GM13976 (cell line): ENCODE measurements around the gene STRA6.
A peak's percentile ranks its signal among the peaks of the same experiment; 100 is the strongest.

Source experiments
- DNase-seq: peaks from one replicate; pipeline ENCODE4 v3.0.0; 2012; ENCODE audit warnings: low spot score
- in situ Hi-C: fragments of 300-500 bp; cut with MboI; formaldehyde crosslinking; loops from one replicate; pipeline ENCODE4 v1.12.0; 2022; ENCODE audit warnings: low sequenced_read_pairs, mixed read lengths, inconsistent platforms; ENCODE audit not compliant: unreplicated experiment
- TF ChIP-seq, protein P1 (sequence below): IDR thresholded peaks from 2 replicates; pipeline ENCODE4 v1.5.1; 2012; ENCODE audit warnings: borderline replicate concordance, mild to moderate bottlenecking; ENCODE audit not compliant: insufficient read depth; ENCODE audit errors: extremely low read depth, missing control alignments, control extremely low read depth

Gene STRA6

DNA sequence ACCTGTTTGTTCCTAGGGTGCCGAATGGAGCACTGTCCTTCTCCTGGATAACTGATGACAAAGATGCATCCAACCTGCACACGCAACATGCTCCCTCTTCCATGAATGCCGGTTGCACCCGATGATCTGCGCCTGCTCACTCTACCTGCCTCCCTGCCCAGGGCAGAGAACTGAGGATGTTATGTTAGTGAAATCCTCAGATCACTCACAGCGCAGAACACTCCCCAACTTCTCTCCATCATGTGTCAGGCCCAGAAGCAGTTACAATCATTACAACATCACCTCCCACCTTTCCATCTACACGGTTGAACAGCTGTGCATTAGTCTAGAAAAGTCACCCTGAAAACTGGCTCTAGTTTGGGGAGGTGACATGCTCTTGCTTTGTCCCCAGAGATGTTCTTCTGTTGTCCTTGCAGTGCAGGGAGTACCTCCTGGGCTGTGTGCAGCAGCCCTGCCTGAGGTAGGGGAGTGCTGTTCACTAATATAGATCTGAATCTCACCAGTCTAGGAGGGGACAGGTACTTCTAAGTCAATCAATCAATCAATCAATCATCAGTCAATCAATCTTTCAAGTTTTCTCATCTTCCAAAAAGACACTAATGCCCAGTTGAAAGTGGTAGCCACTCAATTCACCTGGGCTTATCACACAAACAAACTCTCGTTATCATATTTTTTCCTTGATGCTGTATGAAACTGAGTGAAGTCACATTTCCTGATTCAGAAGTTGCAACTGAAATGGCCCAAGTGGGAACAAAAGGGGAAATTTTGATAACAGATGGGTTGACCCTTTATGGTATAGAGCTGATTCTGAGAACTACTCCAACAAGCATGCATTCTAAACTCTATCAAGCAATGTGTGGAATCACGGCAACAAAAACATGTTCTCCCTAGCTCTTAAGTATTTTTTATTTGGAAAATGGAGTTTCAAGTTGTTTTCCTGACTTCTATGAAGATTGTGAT lies 44.4 kb downstream of the STRA6 start:
- in situ Hi-C loops, result no loop called here
- peak; percentile 40 for DNase-seq
- TF ChIP-seq, protein P1, sequence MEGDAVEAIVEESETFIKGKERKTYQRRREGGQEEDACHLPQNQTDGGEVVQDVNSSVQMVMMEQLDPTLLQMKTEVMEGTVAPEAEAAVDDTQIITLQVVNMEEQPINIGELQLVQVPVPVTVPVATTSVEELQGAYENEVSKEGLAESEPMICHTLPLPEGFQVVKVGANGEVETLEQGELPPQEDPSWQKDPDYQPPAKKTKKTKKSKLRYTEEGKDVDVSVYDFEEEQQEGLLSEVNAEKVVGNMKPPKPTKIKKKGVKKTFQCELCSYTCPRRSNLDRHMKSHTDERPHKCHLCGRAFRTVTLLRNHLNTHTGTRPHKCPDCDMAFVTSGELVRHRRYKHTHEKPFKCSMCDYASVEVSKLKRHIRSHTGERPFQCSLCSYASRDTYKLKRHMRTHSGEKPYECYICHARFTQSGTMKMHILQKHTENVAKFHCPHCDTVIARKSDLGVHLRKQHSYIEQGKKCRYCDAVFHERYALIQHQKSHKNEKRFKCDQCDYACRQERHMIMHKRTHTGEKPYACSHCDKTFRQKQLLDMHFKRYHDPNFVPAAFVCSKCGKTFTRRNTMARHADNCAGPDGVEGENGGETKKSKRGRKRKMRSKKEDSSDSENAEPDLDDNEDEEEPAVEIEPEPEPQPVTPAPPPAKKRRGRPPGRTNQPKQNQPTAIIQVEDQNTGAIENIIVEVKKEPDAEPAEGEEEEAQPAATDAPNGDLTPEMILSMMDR, result no peak

DNA sequence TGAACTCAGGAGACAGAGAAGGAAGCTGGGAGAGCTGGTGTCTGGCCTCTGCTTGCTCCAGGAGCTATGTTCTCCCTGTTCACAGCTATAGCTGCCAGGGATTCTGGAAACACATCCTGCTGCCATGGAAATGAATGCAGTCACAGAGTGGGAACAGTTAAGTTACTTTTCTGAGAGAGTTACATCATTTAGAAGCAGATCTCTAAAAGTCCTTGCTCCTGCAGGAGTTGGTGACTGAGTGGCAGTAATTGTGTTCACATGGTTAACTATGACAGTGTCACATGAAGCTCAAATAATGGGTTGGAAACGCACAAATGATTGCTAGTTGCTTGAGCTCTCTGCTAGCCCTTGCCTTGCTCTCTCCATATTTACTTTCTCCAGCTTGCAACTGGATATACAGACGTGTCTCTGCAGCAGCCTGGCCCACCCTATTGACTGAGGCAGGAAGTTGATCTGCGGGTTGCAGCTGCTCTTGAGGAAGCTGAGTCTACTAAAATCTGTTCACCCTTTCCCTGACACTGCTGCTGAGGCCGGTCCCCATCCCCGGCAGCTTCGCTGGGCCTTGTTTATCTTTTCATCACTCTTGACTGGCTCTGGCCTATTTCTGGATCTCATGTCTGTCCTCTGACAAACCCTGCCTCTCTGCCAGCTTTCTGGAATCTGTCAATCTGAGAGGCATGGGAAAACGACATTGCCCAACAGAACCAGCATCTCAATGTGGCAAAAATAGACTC lies 45.7 kb downstream of the STRA6 start:
- no peak for DNase-seq
- TF ChIP-seq, protein P1, result no peak
- in situ Hi-C loops, result no loop called here

DNA sequence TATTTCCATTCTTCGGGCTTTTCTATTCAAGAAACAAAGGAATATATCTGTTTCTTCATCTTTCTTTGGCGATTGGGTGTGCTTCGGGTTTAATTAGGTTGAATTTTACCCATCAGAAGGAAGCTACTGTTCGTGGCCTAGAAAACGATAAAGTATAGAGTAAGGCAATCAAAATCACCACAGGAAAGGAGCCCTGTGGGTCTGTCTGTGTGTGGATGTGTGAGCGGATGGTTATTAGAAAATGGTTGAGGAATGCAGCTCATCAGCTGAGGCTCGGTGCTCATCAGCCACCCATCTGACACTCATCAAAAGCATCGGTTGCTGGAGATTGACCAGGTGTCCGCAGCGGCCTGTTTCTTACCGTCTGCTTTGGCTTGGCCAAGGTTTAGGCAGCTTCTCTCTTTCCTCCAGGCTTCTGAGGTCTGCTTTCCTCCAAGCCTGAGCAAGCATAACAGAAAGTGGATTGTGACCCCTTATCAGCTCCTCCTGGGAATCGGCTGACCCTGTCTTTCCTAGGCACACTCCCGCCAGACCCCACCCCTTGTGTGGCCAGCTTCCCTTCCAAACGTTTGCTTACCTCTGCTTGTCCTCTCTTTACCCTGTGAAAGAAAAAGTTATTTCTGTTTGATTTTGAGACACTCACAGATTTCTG lies 46.7 kb downstream of the STRA6 start:
- in situ Hi-C loops, result no loop called here
- TF ChIP-seq, protein P1, result no peak
- DNase-seq, result no peak

DNA sequence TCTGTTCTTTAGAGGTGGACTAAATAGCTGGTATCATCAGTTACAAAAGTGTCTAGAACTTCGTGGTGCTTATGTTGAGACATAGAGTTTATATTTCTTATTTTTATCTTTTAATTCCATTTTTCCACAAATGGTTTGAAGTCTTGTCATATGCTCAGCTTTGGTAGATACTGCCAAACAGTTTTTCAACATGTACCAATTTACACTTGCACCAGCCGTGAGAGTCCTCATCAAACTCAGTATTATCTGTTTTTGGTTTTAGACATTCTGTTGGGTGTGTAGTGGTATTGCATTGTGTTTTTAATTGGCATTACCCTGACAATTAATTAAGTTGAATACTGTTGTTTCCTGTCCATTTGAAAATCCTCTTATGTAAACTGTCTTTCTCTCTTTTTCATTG lies 55.5 kb downstream of the STRA6 start:
- in situ Hi-C loops, result no loop called here
- no peak for DNase-seq
- TF ChIP-seq, protein P1, result no peak

DNA sequence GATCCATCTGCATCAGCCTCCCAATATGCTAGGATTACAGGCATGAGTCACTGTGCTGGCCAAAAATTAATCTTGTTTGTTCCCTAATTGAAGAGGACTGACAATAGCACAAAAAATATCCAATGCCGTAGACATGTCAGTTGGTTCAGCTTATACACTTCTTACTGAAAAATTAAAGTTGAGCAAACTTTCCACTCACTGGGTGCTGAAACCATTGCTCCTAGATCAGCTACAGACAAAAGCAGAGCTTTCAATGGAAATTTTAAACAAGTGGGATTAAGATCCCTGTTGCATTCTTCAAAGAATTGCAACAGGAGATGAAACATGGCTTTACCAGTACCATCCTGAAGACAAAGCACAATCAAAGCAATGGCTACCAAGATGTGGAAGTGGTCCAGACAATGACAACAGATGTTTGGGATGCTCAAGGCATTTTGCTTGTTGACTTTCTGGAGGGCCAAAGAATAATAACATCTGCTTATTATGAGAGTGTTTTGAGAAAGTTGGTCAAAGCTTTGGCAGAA lies 56.2 kb downstream of the STRA6 start:
- TF ChIP-seq, protein P1, result no peak
- DNase-seq, result no peak
- in situ Hi-C loops, result no loop called here

DNA sequence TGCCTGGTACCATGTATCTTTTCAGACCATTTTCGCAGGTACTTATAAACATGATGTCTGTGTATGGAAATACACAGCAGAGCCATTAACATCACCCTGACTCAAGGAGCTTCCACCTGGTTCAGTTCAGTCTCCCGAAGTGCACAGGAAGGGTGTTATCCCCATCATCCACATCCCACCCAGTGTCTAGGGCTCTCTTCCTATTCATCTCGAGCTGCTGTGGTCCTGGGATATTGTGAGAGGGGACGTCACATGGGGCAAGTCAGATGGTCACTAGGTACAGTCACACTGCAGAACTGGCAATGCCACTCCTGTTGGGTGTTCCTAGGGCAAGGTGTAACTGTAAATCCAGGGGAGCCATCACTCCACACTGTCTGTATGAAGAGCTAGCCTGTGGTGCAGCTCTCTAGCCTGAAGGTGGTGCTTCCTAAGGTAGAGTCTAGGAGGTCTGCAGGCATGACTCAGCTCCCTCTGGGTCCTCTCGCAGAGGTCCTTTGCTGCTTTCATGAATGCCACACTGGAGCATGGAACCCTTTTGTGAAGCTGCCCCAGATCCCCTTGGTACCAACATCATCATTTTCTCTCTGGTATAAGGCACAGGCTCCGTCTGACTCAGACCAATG lies 58.3 kb downstream of the STRA6 start:
- DNase-seq, result no peak
- TF ChIP-seq, protein P1, result no peak
- in situ Hi-C loops, result no loop called here
